GM12865 (cell line): ENCODE results near the gene SEL1L3.

Experiments
- DNase-seq: peaks from one replicate; pipeline ENCODE4 v3.0.0; 2010; ENCODE audit warnings: low read depth
- H3K4me3 ChIP-seq: 2 replicates; pipeline ENCODE4 v1.5.1; 2011; ENCODE audit warnings: mild to moderate bottlenecking, low read depth, low read length, control low read depth
- TF ChIP-seq, protein P1 (sequence below): IDR thresholded peaks from 2 replicates; pipeline ENCODE4 v1.5.1; 2011; ENCODE audit warnings: low read length, control low read depth, low read depth, inconsistent platforms; ENCODE audit not compliant: insufficient read depth; ENCODE audit errors: missing control alignments

Gene SEL1L3

GRCh38 chr4:25821899-25822298, 40.9 kb downstream of the SEL1L3 start:
- TF ChIP-seq, protein P1, sequence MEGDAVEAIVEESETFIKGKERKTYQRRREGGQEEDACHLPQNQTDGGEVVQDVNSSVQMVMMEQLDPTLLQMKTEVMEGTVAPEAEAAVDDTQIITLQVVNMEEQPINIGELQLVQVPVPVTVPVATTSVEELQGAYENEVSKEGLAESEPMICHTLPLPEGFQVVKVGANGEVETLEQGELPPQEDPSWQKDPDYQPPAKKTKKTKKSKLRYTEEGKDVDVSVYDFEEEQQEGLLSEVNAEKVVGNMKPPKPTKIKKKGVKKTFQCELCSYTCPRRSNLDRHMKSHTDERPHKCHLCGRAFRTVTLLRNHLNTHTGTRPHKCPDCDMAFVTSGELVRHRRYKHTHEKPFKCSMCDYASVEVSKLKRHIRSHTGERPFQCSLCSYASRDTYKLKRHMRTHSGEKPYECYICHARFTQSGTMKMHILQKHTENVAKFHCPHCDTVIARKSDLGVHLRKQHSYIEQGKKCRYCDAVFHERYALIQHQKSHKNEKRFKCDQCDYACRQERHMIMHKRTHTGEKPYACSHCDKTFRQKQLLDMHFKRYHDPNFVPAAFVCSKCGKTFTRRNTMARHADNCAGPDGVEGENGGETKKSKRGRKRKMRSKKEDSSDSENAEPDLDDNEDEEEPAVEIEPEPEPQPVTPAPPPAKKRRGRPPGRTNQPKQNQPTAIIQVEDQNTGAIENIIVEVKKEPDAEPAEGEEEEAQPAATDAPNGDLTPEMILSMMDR, result no peak
- no peak for DNase-seq

DNA sequence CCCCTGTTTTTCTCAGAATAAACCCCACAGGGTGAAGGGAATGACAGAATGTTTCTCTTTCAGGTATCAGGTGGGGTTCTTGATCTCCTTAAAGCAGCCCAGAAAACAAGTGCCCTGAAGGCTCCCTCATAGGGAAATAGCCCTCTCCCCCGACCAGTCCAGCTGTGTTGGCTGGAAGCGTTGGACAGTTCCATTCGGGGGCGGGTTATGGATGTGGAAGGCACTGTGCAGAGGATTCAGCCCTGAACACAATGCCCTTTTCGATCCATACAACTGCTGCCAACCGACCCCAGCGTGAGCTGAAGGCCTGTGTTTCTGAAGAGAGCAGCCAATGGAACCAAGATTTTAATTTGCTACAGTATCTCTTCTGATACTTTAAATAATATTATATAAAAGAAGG, 41.5 kb downstream of the SEL1L3 start:
- TF ChIP-seq, protein P1, result no peak
- DNase-seq, result no peak
- H3K4me3 ChIP-seq, result no peak overlapping the region

More at GRCh38 chr4:25821899-25822298, 40.9 kb downstream of the SEL1L3 start:
- H3K4me3 ChIP-seq, result no peak overlapping the region

DNA sequence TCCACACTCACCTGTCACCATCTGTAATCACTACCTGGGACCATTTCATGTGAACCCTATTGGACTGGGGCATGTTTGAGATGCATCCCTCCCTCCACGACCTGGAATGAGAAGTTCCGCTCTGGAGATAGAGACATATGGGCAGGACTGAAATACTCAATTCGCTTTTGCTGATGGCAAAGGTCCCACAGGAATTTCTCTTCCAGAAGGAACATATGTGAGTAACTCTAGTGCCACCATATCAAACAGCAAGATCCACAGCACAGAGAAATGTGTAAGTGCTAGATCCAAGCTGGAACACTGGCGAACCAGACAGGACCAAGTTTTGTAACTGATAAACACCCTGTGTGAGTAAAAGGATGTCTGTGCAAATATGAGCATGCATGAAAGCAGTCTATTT, 43.9 kb downstream of the SEL1L3 start:
- no peak for DNase-seq
- no peak overlapping the region for H3K4me3 ChIP-seq
- TF ChIP-seq, protein P1, result no peak

- TF ChIP-seq, protein P1, result no peak
- DNase-seq, result no peak
- H3K4me3 ChIP-seq, result no peak overlapping the region
Observed at GRCh38 chr4:25818371-25818871, 44.4 kb downstream of the SEL1L3 start.

GRCh38 chr4:25817059-25817681, 45.6 kb downstream of the SEL1L3 start:
- H3K4me3 ChIP-seq, result no peak overlapping the region
- TF ChIP-seq, protein P1, result no peak
- no peak for DNase-seq

DNA sequence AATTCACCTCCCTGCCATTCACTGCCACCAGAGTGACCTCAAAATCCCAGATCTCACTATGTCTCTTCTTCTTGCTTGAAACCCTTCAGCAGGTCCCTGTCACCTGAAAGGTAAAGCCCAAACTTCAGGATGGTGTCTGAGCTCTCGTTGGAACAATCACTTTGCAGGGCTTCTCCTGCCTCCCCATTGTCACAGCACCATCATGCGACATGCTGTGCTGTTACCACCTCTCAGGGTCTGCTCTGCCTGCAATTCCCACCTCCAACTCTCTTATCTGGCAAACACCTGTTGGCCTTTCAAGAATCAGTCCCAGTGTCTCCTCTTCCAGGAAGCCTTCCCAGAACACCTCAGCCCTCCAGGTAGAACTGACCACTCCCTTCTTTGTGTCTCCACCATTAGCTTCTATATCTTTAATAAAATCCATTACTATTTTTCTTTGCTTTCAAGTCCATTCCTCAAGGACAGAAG, 46.2 kb downstream of the SEL1L3 start:
- H3K4me3 ChIP-seq, result no peak overlapping the region
- DNase-seq, result no peak
- TF ChIP-seq, protein P1, result no peak

DNA sequence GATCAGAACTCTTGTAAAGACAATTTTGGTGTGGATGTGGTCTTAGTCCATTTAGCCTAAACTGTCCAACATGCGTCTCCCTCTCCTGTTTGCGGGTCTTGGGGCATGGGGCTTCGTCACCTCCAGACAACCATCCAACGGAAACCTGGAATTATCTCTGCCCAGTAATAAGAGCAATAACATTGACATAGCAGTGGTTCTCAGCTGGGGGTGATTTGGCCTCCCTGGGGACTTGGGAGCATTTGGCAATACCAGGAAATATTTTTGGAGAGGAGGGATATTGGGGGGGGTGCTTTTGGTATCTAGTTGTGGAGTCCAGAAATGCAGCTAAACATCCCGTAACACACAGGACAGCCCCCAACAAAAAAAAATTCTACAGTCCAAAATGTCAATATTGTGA, 47.2 kb downstream of the SEL1L3 start:
- DNase-seq, result no peak
- TF ChIP-seq, protein P1, result no peak
- no peak overlapping the region for H3K4me3 ChIP-seq
